SK-N-SH (cell line): ENCODE results near the gene SESN1. TPM values are rescaled to one million over a fixed set of nuclear protein-coding genes. Genes with fewer than 3 reads are reported as not detected.

Experiments
- CTCF ChIA-PET: fragments of 300-600, 350-600 bp; formaldehyde crosslinking; extraction: SDS; loops from one replicate; lab custom pipeline; 2021; lab: Yijun Ruan, JAX
- POLR2A ChIA-PET: fragments of 350-600 bp; sonication (Branson Sonifier 250); formaldehyde crosslinking; extraction: SDS; loops from one replicate; lab custom pipeline; 2020; ENCODE audit warnings: antibody characterized with exemption, inconsistent platforms; lab: Yijun Ruan, JAX
- DNase-seq: peaks from one replicate; pipeline ENCODE4 v3.0.0; 2012
- H2AFZ ChIP-seq: fragments of 200-600 bp; sonication (generic); 2 replicates; pipeline ENCODE4 v1.8.1; 2016; ENCODE audit warnings: antibody characterized with exemption, mild to moderate bottlenecking, low read depth
- H3F3A ChIP-seq: fragments of 200-600 bp; sonication (generic); replicated peaks from 2 replicates; pipeline ENCODE3; 2016; ENCODE audit warnings: antibody characterized with exemption, mild to moderate bottlenecking; ENCODE audit not compliant: insufficient read depth
- H3K27ac ChIP-seq, 2 experiments: fragments of 200-500 bp in 1 of 2; fragments of 200-600 bp in 1 of 2; sonication (Bioruptor generic) in 1 of 2; sonication (generic), shearing (Covaris generic) in 1 of 2; 2 replicates each; pipeline versions ENCODE4 v1.5.1 to v1.6.1; 2014 to 2016; ENCODE audit warnings: low read depth in 2 of 2, inconsistent platforms in 1 of 2, low read length in 1 of 2, mild to moderate bottlenecking in 1 of 2, mixed read lengths in 1 of 2
- H3K27me3 ChIP-seq: fragments of 200-600 bp; sonication (generic), shearing (Covaris generic); 2 replicates; pipeline ENCODE4 v1.6.1; 2016; ENCODE audit warnings: mixed run types; ENCODE audit not compliant: insufficient read depth
- H3K36me3 ChIP-seq, 2 experiments: fragments of 200-500 bp in 1 of 2; fragments of 200-600 bp in 1 of 2; sonication (Bioruptor generic) in 1 of 2; sonication (generic) in 1 of 2; replicated peaks in 1 of 2; 2 replicates each; pipeline versions ENCODE3 to v1.5.1; 2014 to 2016; ENCODE audit warnings: low read length in 1 of 2, mild to moderate bottlenecking in 1 of 2; ENCODE audit not compliant: insufficient read depth in 2 of 2, control insufficient read depth in 1 of 2
- H3K4me1 ChIP-seq, 2 experiments: fragments of 200-500 bp in 1 of 2; fragments of 200-600 bp in 1 of 2; sonication (Bioruptor generic) in 1 of 2; sonication (generic), shearing (Covaris generic) in 1 of 2; 2 replicates each; pipeline versions ENCODE4 v1.5.1 to v1.6.1; 2014 to 2016; ENCODE audit warnings: low read depth in 1 of 2, low read length in 1 of 2, mixed run types in 1 of 2; ENCODE audit not compliant: insufficient read depth in 2 of 2, control insufficient read depth in 1 of 2
- H3K4me2 ChIP-seq: fragments of 200-600 bp; sonication (generic), shearing (Covaris generic); 2 replicates; pipeline ENCODE4 v1.6.1; 2017; ENCODE audit warnings: mixed run types
- H3K4me3 ChIP-seq, 2 experiments: fragments of 200-500 bp in 1 of 2; fragments of 200-600 bp in 1 of 2; sonication (Bioruptor generic) in 1 of 2; sonication (generic), shearing (Covaris generic) in 1 of 2; 2 replicates each; pipeline versions ENCODE4 v1.5.1 to v1.8.1; 2014 to 2016; ENCODE audit warnings: low read depth in 2 of 2, inconsistent platforms in 1 of 2, low read length in 1 of 2, mild to moderate bottlenecking in 1 of 2, mixed read lengths in 1 of 2, moderate library complexity in 1 of 2
- H3K79me2 ChIP-seq: fragments of 200-600 bp; sonication (generic); 2 replicates; pipeline ENCODE4 v1.8.1; 2017; ENCODE audit warnings: mild to moderate bottlenecking; ENCODE audit not compliant: insufficient read depth
- H3K9ac ChIP-seq: fragments of 200-600 bp; sonication (generic); 2 replicates; pipeline ENCODE4 v1.6.1; 2017; ENCODE audit warnings: mixed run types
- H3K9me2 ChIP-seq: fragments of 200-600 bp; sonication (generic); 2 replicates; pipeline ENCODE4 v1.6.1; 2017; ENCODE audit warnings: mixed run types
- H3K9me3 ChIP-seq: fragments of 200-600 bp; sonication (generic); 2 replicates; pipeline ENCODE4 v1.6.1; 2017; ENCODE audit warnings: mixed run types, mild to moderate bottlenecking, moderate library complexity
- H4K20me1 ChIP-seq: fragments of 200-600 bp; sonication (generic); 2 replicates; pipeline ENCODE4 v1.6.1; 2017; ENCODE audit warnings: mild to moderate bottlenecking, mixed run types; ENCODE audit not compliant: insufficient read depth
- CHD2 ChIP-seq: fragments of 150-350 bp; IDR thresholded peaks from 2 replicates; pipeline ENCODE4 v1.6.1; 2018; ENCODE audit warnings: low read length; ENCODE audit not compliant: partially characterized antibody
- ELF1 ChIP-seq: IDR thresholded peaks from 2 replicates; pipeline ENCODE4 v1.4.0; 2012
- EP300 ChIP-seq, 2 experiments: IDR thresholded peaks; 2 replicates each; pipeline versions ENCODE4 v1.4.0 to v1.6.1; 2012; ENCODE audit warnings: borderline replicate concordance in 1 of 2, low read depth in 1 of 2, low read length in 1 of 2
- FOSL2 ChIP-seq: IDR thresholded peaks from 2 replicates; pipeline ENCODE4 v1.4.0; 2012; ENCODE audit warnings: low read depth, mild to moderate bottlenecking, moderate library complexity, borderline replicate concordance
- GABPA ChIP-seq: IDR thresholded peaks from 2 replicates; pipeline ENCODE4 v1.4.0; 2012; ENCODE audit warnings: low read depth, mild to moderate bottlenecking
- JUND ChIP-seq: IDR thresholded peaks from 2 replicates; pipeline ENCODE4 v1.4.0; 2012
- NFIC ChIP-seq: IDR thresholded peaks from 2 replicates; pipeline ENCODE4 v1.4.0; 2012; ENCODE audit warnings: borderline replicate concordance
- RFX5 ChIP-seq: IDR thresholded peaks from 2 replicates; pipeline ENCODE4 v1.6.1; 2012; ENCODE audit warnings: mild to moderate bottlenecking, improper control_type of control experiment, low read length
- RXRA ChIP-seq: IDR thresholded peaks from 2 replicates; pipeline ENCODE4 v1.4.0; 2012; ENCODE audit warnings: low read depth, mild to moderate bottlenecking, borderline replicate concordance
- WGBS: methylation state at CpG from one replicate; pipeline ENCODE4 v1.1.6; 2017; ENCODE audit warnings: low lambda C conversion rate; 5-methylcytosine and 5-hydroxymethylcytosine counted together
- polyA plus RNA-seq, 3 experiments: library from polyadenylated mRNA; depleted of rRNA; stranded (reverse); fragments of >200 nt; gene quantifications; 2 replicates each; pipeline ENCODE4 v1.2.3, GENCODE V29; 2012
- TF ChIP-seq, protein P1 (sequence below): IDR thresholded peaks from 2 replicates; pipeline ENCODE4 v1.4.0; 2012; ENCODE audit warnings: low read depth
- TF ChIP-seq, protein P2 (sequence below): IDR thresholded peaks from 2 replicates; pipeline ENCODE4 v1.4.0; 2012; ENCODE audit warnings: low read depth, borderline replicate concordance
- TF ChIP-seq, protein P3 (sequence below): fragments of 200-600 bp; sonication (generic); IDR thresholded peaks from 2 replicates; pipeline ENCODE4 v1.6.1; 2017; ENCODE audit warnings: antibody characterized with exemption, mild to moderate bottlenecking, moderate library complexity
- TF ChIP-seq, protein P4 (sequence below): IDR thresholded peaks from 2 replicates; pipeline ENCODE4 v1.4.0; 2012; ENCODE audit warnings: low read depth, borderline replicate concordance
- TF ChIP-seq, protein P5 (sequence below): fragments of 150-350 bp; IDR thresholded peaks from 2 replicates; pipeline ENCODE4 v1.6.1; 2016; ENCODE audit warnings: mild to moderate bottlenecking, low read depth, low read length

SESN1 gene
- polyA plus RNA-seq, 1 of the 3 experiments (the other 2 are of a cell fraction), result 13.1 TPM

DNA sequence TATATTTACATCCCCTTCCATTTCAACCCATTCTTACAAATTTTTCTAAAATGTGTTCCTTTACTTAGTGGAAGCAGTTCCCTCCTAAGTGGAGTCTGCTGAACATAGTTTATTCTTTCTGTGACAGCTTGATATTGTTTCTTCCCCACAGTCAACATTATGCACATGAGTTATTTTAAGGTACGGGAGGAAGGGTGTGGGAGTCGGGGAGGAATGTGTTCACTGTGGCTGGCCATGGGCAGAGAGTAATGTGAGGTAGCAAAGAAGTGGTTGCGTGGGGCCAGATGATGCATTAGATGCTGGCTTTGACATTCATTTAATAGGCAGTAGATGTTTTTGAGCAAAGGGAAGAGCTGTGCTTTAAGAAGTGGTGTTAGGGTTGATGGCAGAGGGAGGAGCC is 148.0 kb downstream of the SESN1 start:
- H2AFZ ChIP-seq, result no peak overlapping the region
- H3K4me3 ChIP-seq, result no peak overlapping the region
- no peak for DNase-seq
- no peaks in the 10 kb centered on the region for H4K20me1 ChIP-seq
- ChIA-PET CTCF (interaction anchor here (1.5 to 2.4 kb wide), 3 partner anchors 10 to 127 kb away, joined by 6 to 9 read pairs (median 6); no protein-coding TSS in a partner anchor), POLR2A (no interaction called here)
- H3K36me3 ChIP-seq, result no peaks in the 10 kb centered on the region
- no peak overlapping the region for H3K4me2 ChIP-seq
- WGBS, result 96% methylated on average over 3 of the region's 3 CpGs
- peak overlapping the region in 1 of 2 experiments; percentile 100; a peak in 2 of 4 replicates for H3K27ac ChIP-seq
- no peaks in the 10 kb centered on the region for H3K9me2 ChIP-seq
- peaks cover 5 to 55% of the 10 kb centered on the region in 2 experiments; a peak in 3 of 4 replicates for H3K4me1 ChIP-seq
- TF ChIP-seq JUND (no peak), GABPA (no peak)
- no peaks in the 10 kb centered on the region for H3F3A ChIP-seq
- H3K9ac ChIP-seq, result no peak overlapping the region
- H3K79me2 ChIP-seq, result no peaks in the 10 kb centered on the region
- H3K27me3 ChIP-seq, result no peaks in the 10 kb centered on the region
- H3K9me3 ChIP-seq, result no peaks in the 10 kb centered on the region

DNA sequence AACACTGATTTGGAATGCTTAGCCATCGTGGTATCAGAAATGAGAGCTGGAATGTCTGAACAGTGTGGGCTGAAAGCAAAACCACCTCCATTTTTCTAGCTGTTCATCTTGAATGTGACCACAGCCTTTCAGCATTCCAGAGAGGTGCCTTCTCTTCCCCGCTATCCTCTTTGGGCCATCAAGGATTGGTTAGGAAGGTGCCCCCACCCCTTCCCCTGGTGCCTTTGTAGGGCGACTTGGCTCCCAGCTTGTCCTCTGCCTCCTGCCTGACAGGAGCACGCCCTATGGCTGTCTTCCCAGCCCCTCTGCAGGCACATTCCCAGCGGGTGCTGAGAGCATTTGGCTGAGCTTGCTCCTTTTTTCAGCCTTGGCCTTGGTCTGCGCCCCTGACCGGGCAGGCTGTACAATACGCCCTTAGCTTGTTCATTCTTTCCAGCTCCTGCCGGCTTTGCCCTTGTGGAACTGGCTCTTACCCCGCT is 148.9 kb downstream of the SESN1 start:
- peaks cover 5 to 55% of the 10 kb centered on the region in 2 experiments; a peak in 3 of 4 replicates for H3K4me1 ChIP-seq
- POLR2A ChIA-PET, result no interaction called here
- no peak overlapping the region for H3K9ac ChIP-seq

More for the DNA sequence above, 148.9 kb downstream of the SESN1 start:
- DNase-seq, result no peak
- TF ChIP-seq, protein P1, sequence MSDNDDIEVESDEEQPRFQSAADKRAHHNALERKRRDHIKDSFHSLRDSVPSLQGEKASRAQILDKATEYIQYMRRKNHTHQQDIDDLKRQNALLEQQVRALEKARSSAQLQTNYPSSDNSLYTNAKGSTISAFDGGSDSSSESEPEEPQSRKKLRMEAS, result no peak
- TF ChIP-seq, protein P2, sequence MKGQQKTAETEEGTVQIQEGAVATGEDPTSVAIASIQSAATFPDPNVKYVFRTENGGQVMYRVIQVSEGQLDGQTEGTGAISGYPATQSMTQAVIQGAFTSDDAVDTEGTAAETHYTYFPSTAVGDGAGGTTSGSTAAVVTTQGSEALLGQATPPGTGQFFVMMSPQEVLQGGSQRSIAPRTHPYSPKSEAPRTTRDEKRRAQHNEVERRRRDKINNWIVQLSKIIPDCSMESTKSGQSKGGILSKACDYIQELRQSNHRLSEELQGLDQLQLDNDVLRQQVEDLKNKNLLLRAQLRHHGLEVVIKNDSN, result no peak
- TF ChIP-seq, protein P3, sequence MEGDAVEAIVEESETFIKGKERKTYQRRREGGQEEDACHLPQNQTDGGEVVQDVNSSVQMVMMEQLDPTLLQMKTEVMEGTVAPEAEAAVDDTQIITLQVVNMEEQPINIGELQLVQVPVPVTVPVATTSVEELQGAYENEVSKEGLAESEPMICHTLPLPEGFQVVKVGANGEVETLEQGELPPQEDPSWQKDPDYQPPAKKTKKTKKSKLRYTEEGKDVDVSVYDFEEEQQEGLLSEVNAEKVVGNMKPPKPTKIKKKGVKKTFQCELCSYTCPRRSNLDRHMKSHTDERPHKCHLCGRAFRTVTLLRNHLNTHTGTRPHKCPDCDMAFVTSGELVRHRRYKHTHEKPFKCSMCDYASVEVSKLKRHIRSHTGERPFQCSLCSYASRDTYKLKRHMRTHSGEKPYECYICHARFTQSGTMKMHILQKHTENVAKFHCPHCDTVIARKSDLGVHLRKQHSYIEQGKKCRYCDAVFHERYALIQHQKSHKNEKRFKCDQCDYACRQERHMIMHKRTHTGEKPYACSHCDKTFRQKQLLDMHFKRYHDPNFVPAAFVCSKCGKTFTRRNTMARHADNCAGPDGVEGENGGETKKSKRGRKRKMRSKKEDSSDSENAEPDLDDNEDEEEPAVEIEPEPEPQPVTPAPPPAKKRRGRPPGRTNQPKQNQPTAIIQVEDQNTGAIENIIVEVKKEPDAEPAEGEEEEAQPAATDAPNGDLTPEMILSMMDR, result no peak
- no peak for TF ChIP-seq EP300 (IDR thresholded peaks at IDR 0.05; ENCODE audit: borderline replicate concordance in 1 of 2, low read depth in 1 of 2, low read length in 1 of 2)
- TF ChIP-seq, protein P4, sequence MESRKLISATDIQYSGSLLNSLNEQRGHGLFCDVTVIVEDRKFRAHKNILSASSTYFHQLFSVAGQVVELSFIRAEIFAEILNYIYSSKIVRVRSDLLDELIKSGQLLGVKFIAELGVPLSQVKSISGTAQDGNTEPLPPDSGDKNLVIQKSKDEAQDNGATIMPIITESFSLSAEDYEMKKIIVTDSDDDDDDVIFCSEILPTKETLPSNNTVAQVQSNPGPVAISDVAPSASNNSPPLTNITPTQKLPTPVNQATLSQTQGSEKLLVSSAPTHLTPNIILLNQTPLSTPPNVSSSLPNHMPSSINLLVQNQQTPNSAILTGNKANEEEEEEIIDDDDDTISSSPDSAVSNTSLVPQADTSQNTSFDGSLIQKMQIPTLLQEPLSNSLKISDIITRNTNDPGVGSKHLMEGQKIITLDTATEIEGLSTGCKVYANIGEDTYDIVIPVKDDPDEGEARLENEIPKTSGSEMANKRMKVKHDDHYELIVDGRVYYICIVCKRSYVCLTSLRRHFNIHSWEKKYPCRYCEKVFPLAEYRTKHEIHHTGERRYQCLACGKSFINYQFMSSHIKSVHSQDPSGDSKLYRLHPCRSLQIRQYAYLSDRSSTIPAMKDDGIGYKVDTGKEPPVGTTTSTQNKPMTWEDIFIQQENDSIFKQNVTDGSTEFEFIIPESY, result no peak
- TF ChIP-seq NFIC, result no peak
- TF ChIP-seq, protein P5, sequence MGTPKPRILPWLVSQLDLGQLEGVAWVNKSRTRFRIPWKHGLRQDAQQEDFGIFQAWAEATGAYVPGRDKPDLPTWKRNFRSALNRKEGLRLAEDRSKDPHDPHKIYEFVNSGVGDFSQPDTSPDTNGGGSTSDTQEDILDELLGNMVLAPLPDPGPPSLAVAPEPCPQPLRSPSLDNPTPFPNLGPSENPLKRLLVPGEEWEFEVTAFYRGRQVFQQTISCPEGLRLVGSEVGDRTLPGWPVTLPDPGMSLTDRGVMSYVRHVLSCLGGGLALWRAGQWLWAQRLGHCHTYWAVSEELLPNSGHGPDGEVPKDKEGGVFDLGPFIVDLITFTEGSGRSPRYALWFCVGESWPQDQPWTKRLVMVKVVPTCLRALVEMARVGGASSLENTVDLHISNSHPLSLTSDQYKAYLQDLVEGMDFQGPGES, result no peak
- TF ChIP-seq ELF1, result no peak
- no peak for TF ChIP-seq CHD2
- TF ChIP-seq RXRA, result no peak
- no peak for TF ChIP-seq FOSL2
- no peak for TF ChIP-seq RFX5
- 89% methylated on average over 8 of the region's 10 CpGs for WGBS
- H3F3A ChIP-seq, result no peaks in the 10 kb centered on the region
- no peaks in the 10 kb centered on the region for H4K20me1 ChIP-seq
- no peak overlapping the region for H2AFZ ChIP-seq
- peak overlapping the region in 1 of 2 experiments; percentile 100; a peak in 2 of 4 replicates for H3K27ac ChIP-seq
- H3K36me3 ChIP-seq, result no peaks in the 10 kb centered on the region
- H3K9me2 ChIP-seq, result no peaks in the 10 kb centered on the region
- no peak overlapping the region for H3K4me3 ChIP-seq
- H3K4me2 ChIP-seq, result no peak overlapping the region
- H3K79me2 ChIP-seq, result no peaks in the 10 kb centered on the region
- CTCF ChIA-PET, result interaction anchor here (1.0 to 2.4 kb wide), 4 partner anchors 11 to 403 kb away, joined by 3 to 9 read pairs (median 4); no protein-coding TSS in a partner anchor
- no peaks in the 10 kb centered on the region for H3K27me3 ChIP-seq
- H3K9me3 ChIP-seq, result no peaks in the 10 kb centered on the region
